ENCODE data around the gene MGAT5.

MGAT5 gene

DNA sequence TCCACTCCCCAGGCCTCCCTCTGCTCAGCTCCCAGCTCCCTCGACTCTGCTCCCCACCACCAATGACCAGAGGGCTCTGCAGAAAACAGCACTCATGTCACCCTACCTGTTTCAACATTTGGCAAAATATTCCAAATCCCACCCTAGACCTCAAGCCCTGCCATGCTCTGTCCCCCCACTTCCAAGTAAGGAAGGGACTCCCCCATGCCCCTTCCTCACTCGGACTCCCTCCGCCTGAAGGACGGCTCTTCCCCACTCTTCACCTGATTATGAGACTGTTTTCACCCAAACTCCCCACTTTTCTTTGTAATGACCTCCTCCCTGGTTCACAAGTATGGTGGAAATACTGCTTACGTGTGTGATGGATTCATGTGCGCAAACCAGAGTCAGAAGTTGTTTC lies 208.4 kb downstream of the MGAT5 start:
- DNase-seq (ENCODE audit: extremely low read depth, low read depth), result no peak
- TF ChIP-seq, protein P1, sequence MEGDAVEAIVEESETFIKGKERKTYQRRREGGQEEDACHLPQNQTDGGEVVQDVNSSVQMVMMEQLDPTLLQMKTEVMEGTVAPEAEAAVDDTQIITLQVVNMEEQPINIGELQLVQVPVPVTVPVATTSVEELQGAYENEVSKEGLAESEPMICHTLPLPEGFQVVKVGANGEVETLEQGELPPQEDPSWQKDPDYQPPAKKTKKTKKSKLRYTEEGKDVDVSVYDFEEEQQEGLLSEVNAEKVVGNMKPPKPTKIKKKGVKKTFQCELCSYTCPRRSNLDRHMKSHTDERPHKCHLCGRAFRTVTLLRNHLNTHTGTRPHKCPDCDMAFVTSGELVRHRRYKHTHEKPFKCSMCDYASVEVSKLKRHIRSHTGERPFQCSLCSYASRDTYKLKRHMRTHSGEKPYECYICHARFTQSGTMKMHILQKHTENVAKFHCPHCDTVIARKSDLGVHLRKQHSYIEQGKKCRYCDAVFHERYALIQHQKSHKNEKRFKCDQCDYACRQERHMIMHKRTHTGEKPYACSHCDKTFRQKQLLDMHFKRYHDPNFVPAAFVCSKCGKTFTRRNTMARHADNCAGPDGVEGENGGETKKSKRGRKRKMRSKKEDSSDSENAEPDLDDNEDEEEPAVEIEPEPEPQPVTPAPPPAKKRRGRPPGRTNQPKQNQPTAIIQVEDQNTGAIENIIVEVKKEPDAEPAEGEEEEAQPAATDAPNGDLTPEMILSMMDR (IDR thresholded peaks at IDR 0.05; ENCODE audit: low read depth, low read length), result no peak

DNA sequence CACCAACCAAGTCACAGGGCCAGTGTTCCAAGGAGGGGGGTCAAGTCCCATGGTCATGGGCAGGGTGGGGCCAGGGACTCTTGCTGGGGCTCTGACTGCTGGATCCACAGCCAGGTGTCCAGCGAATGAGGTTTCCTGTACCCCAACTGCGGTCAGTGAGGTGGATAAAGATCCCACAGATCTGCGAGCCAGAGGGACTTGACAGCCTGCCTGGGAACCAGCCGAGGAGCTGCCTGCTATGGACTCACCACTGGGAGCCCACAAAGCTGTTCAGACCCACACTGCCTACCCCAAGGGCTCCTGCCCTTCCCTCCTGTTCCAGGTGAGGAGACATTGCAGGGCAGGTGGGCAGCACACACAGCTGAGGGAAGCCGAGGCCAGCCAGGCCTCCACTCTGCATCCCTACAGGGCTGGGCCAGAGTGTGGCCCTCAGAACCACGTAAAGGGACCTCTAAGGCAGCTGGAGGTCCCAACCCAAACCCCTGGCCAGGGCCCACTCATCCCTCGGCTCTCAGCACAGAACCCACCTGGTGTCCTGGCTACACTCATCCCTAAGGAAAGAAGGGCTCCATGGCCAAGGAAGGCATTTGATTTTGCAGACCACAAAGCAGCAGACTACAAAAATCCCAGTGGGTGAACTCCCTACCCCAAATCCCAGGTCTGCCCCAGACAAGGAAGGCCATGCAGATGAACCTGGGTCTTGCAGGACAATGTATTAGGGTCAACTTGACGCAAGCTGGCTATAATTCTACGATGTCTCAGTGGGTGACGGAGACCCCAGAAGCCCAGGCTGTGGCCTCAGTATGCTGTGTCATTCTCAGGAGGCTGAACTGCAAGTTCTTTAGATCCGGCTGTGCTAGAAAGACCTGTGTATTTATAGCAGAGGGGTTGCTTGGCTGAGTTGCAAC lies 209.2 kb downstream of the MGAT5 start:
- DNase-seq (ENCODE audit: extremely low read depth, low read depth), result no peak
- TF ChIP-seq, protein P1 (IDR thresholded peaks at IDR 0.05; ENCODE audit: low read depth, low read length), result no peak

DNA sequence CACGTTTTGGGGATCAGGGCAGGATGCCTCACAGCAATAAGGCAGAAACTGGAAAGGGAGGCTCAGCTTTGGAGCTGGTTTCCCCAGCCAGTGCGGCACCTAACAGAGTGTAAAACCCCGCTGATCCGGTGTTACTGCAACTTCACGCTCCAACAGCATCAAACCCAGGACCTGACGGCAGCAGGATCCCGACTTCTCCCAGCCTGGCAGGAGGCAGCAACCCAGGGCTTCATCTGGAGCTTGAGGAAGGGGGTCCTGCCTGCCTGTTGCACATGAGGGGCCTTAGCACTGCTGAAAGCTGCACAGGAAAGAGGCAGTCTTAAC lies 209.8 kb downstream of the MGAT5 start:
- TF ChIP-seq, protein P1 (IDR thresholded peaks at IDR 0.05; ENCODE audit: low read depth, low read length), result no peak
- DNase-seq (ENCODE audit: extremely low read depth, low read depth), result no peak

DNA sequence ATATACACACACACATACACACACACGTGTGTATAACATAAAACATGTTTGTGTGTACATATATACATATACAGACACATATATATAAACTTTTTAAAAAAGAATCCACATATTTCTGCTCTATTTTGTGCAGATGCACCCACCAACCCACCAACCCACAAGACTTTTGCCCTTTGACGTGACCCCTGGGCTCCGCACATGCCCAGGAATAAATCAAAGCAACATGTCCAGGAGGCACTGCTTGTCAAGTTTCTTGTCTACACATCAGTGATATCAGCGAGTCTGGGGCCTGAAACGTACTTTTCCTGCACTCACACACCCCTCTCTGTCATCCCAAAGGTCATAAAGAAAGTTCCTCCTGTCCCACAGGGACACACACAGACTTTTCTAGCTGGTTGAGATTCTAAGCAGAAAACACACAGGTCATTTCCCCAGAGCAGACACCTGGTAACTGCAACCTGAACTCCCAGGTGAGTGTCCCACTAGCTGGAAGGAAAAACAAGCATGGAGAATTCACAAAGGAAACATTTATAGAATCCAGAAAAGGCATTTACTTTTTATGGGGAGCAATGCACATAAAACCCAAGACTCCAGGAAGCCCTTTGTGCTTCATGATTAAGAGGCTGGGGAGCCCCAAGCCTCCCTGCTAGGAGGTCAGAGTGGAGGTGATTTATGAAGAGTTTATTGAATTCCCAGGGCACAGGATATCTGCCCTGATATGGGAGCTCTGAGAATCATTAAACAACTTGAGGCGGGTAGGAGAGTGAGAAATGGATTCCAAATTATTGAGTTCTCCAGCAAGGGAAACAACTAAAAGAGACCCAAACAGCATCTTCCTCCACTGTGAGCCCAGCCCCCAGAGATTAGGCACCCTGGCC lies 211.6 kb downstream of the MGAT5 start:
- TF ChIP-seq, protein P1 (IDR thresholded peaks at IDR 0.05; ENCODE audit: low read depth, low read length), result no peak
- DNase-seq (ENCODE audit: extremely low read depth, low read depth), result no peak

DNA sequence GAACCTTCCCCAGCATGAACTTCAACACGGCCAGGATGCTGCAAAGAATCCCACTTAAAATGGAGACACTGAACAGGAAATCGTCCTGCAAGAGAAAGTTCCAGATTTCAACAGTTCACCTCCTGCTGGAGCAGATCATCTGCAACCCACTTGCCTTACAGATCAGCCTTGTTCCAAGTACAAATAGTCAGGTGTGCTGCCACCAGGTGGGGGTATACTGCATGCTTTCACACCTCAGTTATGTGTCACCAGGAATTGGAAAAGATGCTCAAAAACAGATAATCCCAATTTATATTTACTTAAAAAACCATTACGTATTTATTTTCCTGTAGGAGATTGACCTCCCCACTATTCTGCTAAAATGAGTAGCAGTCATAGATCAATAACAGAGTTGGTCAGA lies 212.3 kb downstream of the MGAT5 start:
- TF ChIP-seq, protein P1 (IDR thresholded peaks at IDR 0.05; ENCODE audit: low read depth, low read length), result no peak
- no peak for DNase-seq (ENCODE audit: extremely low read depth, low read depth)

DNA sequence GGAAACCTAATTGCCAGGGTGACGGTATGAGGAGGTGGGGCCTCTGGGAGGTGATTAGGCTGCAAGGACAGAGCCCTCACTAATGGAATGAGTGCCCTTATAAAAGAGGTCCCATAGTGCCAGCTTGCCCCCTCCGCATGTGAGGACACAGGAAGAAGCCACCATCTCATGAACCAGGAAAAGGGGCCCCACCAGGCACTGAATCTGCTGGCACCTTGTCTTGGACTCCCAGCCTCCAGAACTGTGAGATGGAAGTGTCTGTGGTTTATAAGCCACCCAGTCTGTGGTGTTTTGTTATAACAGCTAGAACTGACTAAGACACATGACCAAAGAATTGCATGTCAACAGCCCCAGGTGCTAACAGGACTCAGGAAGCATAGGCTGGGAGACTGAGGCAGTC lies 214.3 kb downstream of the MGAT5 start:
- TF ChIP-seq, protein P1 (IDR thresholded peaks at IDR 0.05; ENCODE audit: low read depth, low read length), result no peak
- no peak for DNase-seq (ENCODE audit: extremely low read depth, low read depth)

DNA sequence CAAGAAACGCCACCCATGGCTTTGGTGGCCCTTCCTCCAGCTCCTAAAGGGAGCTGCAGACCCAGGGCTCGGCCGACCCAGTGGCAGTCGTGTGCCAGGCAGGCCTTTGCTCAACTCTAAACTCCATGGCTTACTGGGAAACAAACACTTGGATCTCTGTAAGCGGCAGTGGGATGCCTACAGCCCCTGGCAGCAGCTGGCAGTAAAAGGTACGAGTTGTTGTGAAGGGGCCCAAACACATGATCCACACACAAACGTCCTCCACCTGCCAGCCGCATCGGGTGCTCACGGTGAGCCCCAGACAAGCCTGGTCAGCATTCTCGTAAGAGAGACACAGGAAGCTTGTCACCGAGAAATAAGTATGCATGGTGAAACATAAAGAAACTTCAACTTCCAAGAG lies 214.9 kb downstream of the MGAT5 start:
- DNase-seq (ENCODE audit: extremely low read depth, low read depth), result no peak
- TF ChIP-seq, protein P1 (IDR thresholded peaks at IDR 0.05; ENCODE audit: low read depth, low read length), result no peak
